BJ (cell line): ENCODE data around the gene SGTA. TPM values are rescaled to one million over a fixed set of nuclear protein-coding genes. Genes with fewer than 3 reads are reported as not detected.

Source experiments
- CTCF ChIA-PET: fragments of 350-600 bp; formaldehyde crosslinking; extraction: SDS; loops from one replicate; lab custom pipeline; 2021; ENCODE audit warnings: antibody characterized with exemption, inconsistent platforms; lab: Yijun Ruan, JAX
- POLR2A ChIA-PET: fragments of 300-600 bp; sonication (Branson Sonifier 250); formaldehyde crosslinking; extraction: SDS; loops from one replicate; lab custom pipeline; 2021; ENCODE audit warnings: antibody characterized with exemption; lab: Charles Lee
- DNase-seq: peaks from one replicate; pipeline ENCODE4 v3.0.0-alpha.2; 2011; ENCODE audit warnings: low read depth
- H3K27me3 ChIP-seq: 2 replicates; pipeline ENCODE4 v1.6.0; 2011; ENCODE audit warnings: low read length; ENCODE audit not compliant: control insufficient read depth, insufficient read depth
- H3K36me3 ChIP-seq: 2 replicates; pipeline ENCODE4 v1.5.1; 2011; ENCODE audit warnings: low read length; ENCODE audit not compliant: control insufficient read depth, insufficient read depth
- H3K4me3 ChIP-seq: 2 replicates; pipeline ENCODE4 v1.5.1; 2011; ENCODE audit warnings: low read depth, mild to moderate bottlenecking, control low read depth, low read length
- CTCF ChIP-seq: IDR thresholded peaks from 2 replicates; pipeline ENCODE4 v1.5.1; 2011; ENCODE audit warnings: low read depth, mild to moderate bottlenecking, control low read depth, inconsistent platforms, low read length, moderate library complexity; ENCODE audit not compliant: insufficient read depth
- polyA plus RNA-seq: library from polyadenylated mRNA; depleted of rRNA; stranded (reverse); fragments of >200 nt; gene quantifications from 2 replicates; pipeline ENCODE4 v1.2.3, GENCODE V29; 2011

SGTA gene
- polyA plus RNA-seq, 1 experiment, result 88.2 TPM

GRCh38 chr19:2780284-2780683 is 2.8 kb downstream of the SGTA start:
- Histone ChIP-seq H3K4me3 (no peak overlapping the region), H3K36me3 (0 out of 2 replicates have a peak, but pooled peaks cover 1% of the 10 kb centered on the region), H3K27me3 (no peaks in the 10 kb centered on the region)
- POLR2A ChIA-PET, result no interaction called here
- TF ChIP-seq CTCF, result no peak
- DNase-seq, result no peak
- CTCF ChIA-PET, result interaction anchor here (2.1 kb wide), 1 partner anchor 132 kb away, joined by 10 read pairs; no protein-coding TSS in a partner anchor

GRCh38 chr19:2779121-2779740 is 3.8 kb downstream of the SGTA start:
- Histone ChIP-seq H3K27me3 (no peaks in the 10 kb centered on the region), H3K36me3 (0 out of 2 replicates have a peak, but pooled peaks cover 4% of the 10 kb centered on the region), H3K4me3 (no peak overlapping the region)
- POLR2A ChIA-PET, result no interaction called here
- TF ChIP-seq CTCF, result no peak
- CTCF ChIA-PET, result no interaction called here
- no peak for DNase-seq

- no peak overlapping the region for H3K4me3 ChIP-seq
- 0 out of 2 replicates have a peak, but pooled peaks cover 4% of the 10 kb centered on the region for H3K36me3 ChIP-seq
- TF ChIP-seq CTCF, result no peak
- H3K27me3 ChIP-seq, result no peaks in the 10 kb centered on the region
- ChIA-PET CTCF (no interaction called here), POLR2A (no interaction called here)
- DNase-seq, result no peak
Observed at GRCh38 chr19:2777952-2778683, 5.0 kb downstream of the SGTA start.

GRCh38 chr19:2775556-2776430 is 7.3 kb downstream of the SGTA start:
- peaks cover 4% of the 10 kb centered on the region for H3K36me3 ChIP-seq
- no peak for TF ChIP-seq CTCF
- H3K4me3 ChIP-seq, result no peak overlapping the region
- H3K27me3 ChIP-seq, result no peaks in the 10 kb centered on the region
- ChIA-PET CTCF (interaction anchor here (2.0 kb wide), 1 partner anchor 128 kb away, joined by 7 read pairs; no protein-coding TSS in a partner anchor), POLR2A (no interaction called here)
- no peak for DNase-seq
